Mesendoderm (in vitro differentiated cells): ENCODE measurements around the gene HSD11B1L.

Experiments used
- DNase-seq: peaks from one replicate; pipeline ENCODE4 v3.0.0; 2013
- H2AK5ac ChIP-seq: 2 replicates; pipeline ENCODE4 v1.6.1; 2013; ENCODE audit warnings: low read length, inconsistent platforms
- H2BK120ac ChIP-seq: 2 replicates; pipeline ENCODE4 v1.6.1; 2013; ENCODE audit warnings: low read depth, mild to moderate bottlenecking, low read length, moderate library complexity, mixed read lengths
- H2BK15ac ChIP-seq: replicated peaks from 2 replicates; pipeline ENCODE4 v1.6.1; 2013; ENCODE audit warnings: low read depth, mild to moderate bottlenecking, moderate library complexity
- H2BK5ac ChIP-seq: 2 replicates; pipeline ENCODE4 v1.6.1; 2013; ENCODE audit warnings: low read length, inconsistent platforms
- H3K18ac ChIP-seq: 2 replicates; pipeline ENCODE4 v1.6.1; 2013; ENCODE audit warnings: mild to moderate bottlenecking, low read length, mixed read lengths
- H3K23ac ChIP-seq: one replicate; pipeline ENCODE4 v1.6.1; 2013; ENCODE audit warnings: low read length
- H3K27ac ChIP-seq: 2 replicates; pipeline ENCODE4 v1.5.1; 2013; ENCODE audit warnings: low read depth, mild to moderate bottlenecking, inconsistent platforms, low read length, moderate library complexity
- H3K27me3 ChIP-seq: 2 replicates; pipeline ENCODE4 v1.6.1; 2013; ENCODE audit warnings: low read length, control low read depth, mild to moderate bottlenecking, inconsistent platforms; ENCODE audit not compliant: insufficient read depth, poor library complexity
- H3K36me3 ChIP-seq: 2 replicates; pipeline ENCODE4 v1.6.1; 2013; ENCODE audit warnings: low read length, inconsistent platforms; ENCODE audit not compliant: control insufficient read depth, insufficient read depth
- H3K4ac ChIP-seq: one replicate; pipeline ENCODE4 v1.6.1; 2013; ENCODE audit warnings: low read depth, mild to moderate bottlenecking, low read length, moderate library complexity
- H3K4me1 ChIP-seq: 2 replicates; pipeline ENCODE4 v1.6.1; 2013; ENCODE audit warnings: low read depth, low read length, inconsistent platforms; ENCODE audit not compliant: control insufficient read depth
- H3K4me2 ChIP-seq: 2 replicates; pipeline ENCODE4 v1.6.1; 2013; ENCODE audit warnings: low read length
- H3K4me3 ChIP-seq: 2 replicates; pipeline ENCODE4 v1.5.1; 2013; ENCODE audit warnings: mild to moderate bottlenecking, low read length
- H3K56ac ChIP-seq: one replicate; pipeline ENCODE4 v1.6.1; 2013; ENCODE audit warnings: low read length
- H3K79me1 ChIP-seq: 2 replicates; pipeline ENCODE4 v1.6.1; 2013; ENCODE audit warnings: low read length, inconsistent platforms
- H3K79me2 ChIP-seq: 2 replicates; pipeline ENCODE4 v1.6.1; 2013; ENCODE audit warnings: mild to moderate bottlenecking, low read length; ENCODE audit not compliant: control insufficient read depth, insufficient read depth
- H3K9ac ChIP-seq: 2 replicates; pipeline ENCODE4 v1.6.1; 2013; ENCODE audit warnings: low read length, inconsistent platforms
- H4K5ac ChIP-seq: one replicate; pipeline ENCODE4 v1.6.1; 2013; ENCODE audit warnings: low read length
- H4K8ac ChIP-seq: one replicate; pipeline ENCODE4 v1.6.1; 2013; ENCODE audit warnings: low read depth, mild to moderate bottlenecking, control low read depth, low read length, moderate library complexity
- WGBS: extraction: QIAGEN DNeasy Blood & Tissue Kit; methylation state at CpG from one replicate; pipeline ENCODE4 v1.1.7; 2013; ENCODE audit warnings: low lambda C conversion rate, missing lambda C conversion rate; ENCODE audit not compliant: insufficient coverage; ENCODE audit errors: extremely low coverage; 5-methylcytosine and 5-hydroxymethylcytosine counted together

HSD11B1L gene

DNA sequence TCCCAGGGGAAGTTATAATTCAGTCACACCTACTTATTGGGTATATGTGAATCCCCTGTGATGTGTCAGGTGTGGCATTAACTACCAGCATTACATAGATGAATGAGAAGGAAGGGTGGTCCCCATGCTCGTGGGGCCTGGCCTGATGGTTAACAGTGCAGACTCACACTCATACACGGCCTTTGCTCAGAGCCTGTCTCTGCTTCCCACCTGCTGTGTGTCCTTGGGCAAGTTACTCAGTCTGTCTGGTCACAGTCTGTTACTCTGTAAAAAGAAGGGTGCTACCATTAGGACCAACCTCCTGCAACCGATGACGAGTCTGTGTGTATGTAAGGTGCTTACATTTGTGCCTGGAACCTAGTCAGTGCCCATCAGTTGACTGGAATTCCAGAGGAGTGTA lies 34.1 kb upstream of the HSD11B1L start:
- Histone ChIP-seq H2BK5ac (no peak overlapping the region), H2BK120ac (no peak overlapping the region), H2AK5ac (no peak overlapping the region), H3K56ac (no peak overlapping the region), H3K27ac (no peak overlapping the region), H3K4me3 (no peak overlapping the region), H4K8ac (no peak overlapping the region), H3K9ac (no peak overlapping the region), H3K27me3 (no peaks in the 10 kb centered on the region), H3K23ac (no peak overlapping the region), H3K4me1 (no peaks in the 10 kb centered on the region), H3K79me1 (peaks cover 24% of the 10 kb centered on the region), H4K5ac (no peak overlapping the region), H3K36me3 (peaks cover 39% of the 10 kb centered on the region), H3K4me2 (no peak overlapping the region), H2BK15ac (no peak overlapping the region), H3K4ac (no peak overlapping the region), H3K79me2 (peaks cover 30% of the 10 kb centered on the region), H3K18ac (no peak overlapping the region)
- DNase-seq, result no peak
- WGBS, result no CpG with 5 or more reads among the region's 4 CpGs

DNA sequence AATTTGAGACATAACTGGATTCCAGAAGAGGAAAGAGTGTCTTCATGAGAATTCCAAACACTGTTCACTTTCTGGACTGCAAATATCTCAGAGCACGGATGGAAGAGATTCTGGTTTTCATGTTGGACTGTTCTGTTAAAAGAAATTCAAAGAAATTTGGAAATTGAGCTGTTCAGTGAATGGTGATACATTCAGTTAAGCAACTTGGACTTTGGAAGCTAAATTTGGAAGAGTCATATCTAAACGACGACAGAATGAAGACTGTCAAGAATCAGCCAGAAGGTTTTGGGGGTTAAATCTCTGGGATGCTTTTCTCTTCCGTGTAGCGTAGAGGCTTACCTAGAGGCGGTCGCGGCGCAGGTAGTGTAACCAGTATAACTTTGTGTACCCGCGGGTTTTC lies 32.4 kb upstream of the HSD11B1L start:
- no peak overlapping the region for H3K56ac ChIP-seq
- no peak overlapping the region for H4K5ac ChIP-seq
- peaks cover 34% of the 10 kb centered on the region for H3K36me3 ChIP-seq
- no peak overlapping the region for H3K9ac ChIP-seq
- H3K79me2 ChIP-seq, result peaks cover 17% of the 10 kb centered on the region
- H3K4me3 ChIP-seq, result no peak overlapping the region
- no peak overlapping the region for H2BK120ac ChIP-seq
- no peak overlapping the region for H3K18ac ChIP-seq
- no peak overlapping the region for H3K27ac ChIP-seq
- H3K23ac ChIP-seq, result no peak overlapping the region
- H3K79me1 ChIP-seq, result peaks cover 18% of the 10 kb centered on the region
- H2BK15ac ChIP-seq, result no peak overlapping the region
- H3K4me1 ChIP-seq, result no peaks in the 10 kb centered on the region
- no peak overlapping the region for H4K8ac ChIP-seq
- H3K4me2 ChIP-seq, result no peak overlapping the region
- no peak overlapping the region for H3K4ac ChIP-seq
- no CpG with 5 or more reads among the region's 11 CpGs for WGBS
- no peak overlapping the region for H2BK5ac ChIP-seq
- H2AK5ac ChIP-seq, result no peak overlapping the region
- no peak for DNase-seq
- H3K27me3 ChIP-seq, result no peaks in the 10 kb centered on the region

GRCh38 chr19:5651361-5651760 lies 29.5 kb upstream of the HSD11B1L start:
- Histone ChIP-seq H2BK5ac (no peak overlapping the region), H3K9ac (no peak overlapping the region), H3K23ac (no peak overlapping the region), H3K4me3 (no peak overlapping the region), H3K27me3 (no peaks in the 10 kb centered on the region), H3K79me1 (peaks cover 8% of the 10 kb centered on the region), H3K18ac (no peak overlapping the region), H3K79me2 (peaks cover 3% of the 10 kb centered on the region), H2BK120ac (no peak overlapping the region), H3K4ac (no peak overlapping the region), H3K36me3 (peaks cover 34% of the 10 kb centered on the region), H3K4me2 (no peak overlapping the region), H3K56ac (no peak overlapping the region), H2AK5ac (no peak overlapping the region), H4K8ac (no peak overlapping the region), H3K4me1 (no peaks in the 10 kb centered on the region), H2BK15ac (no peak overlapping the region), H4K5ac (no peak overlapping the region), H3K27ac (no peak overlapping the region)
- no CpG with 5 or more reads among the region's 5 CpGs for WGBS
- DNase-seq, result peak; percentile 15

GRCh38 chr19:5652261-5652660 lies 28.6 kb upstream of the HSD11B1L start:
- no peak overlapping the region for H4K5ac ChIP-seq
- H3K4me2 ChIP-seq, result no peak overlapping the region
- no peak overlapping the region for H3K27ac ChIP-seq
- H2BK5ac ChIP-seq, result no peak overlapping the region
- H4K8ac ChIP-seq, result no peak overlapping the region
- H3K18ac ChIP-seq, result no peak overlapping the region
- H3K23ac ChIP-seq, result no peak overlapping the region
- peaks cover 28% of the 10 kb centered on the region for H3K36me3 ChIP-seq
- H2BK120ac ChIP-seq, result no peak overlapping the region
- H3K4me3 ChIP-seq, result no peak overlapping the region
- no peak overlapping the region for H3K56ac ChIP-seq
- H3K9ac ChIP-seq, result no peak overlapping the region
- H3K4ac ChIP-seq, result no peak overlapping the region
- no peaks in the 10 kb centered on the region for H3K79me2 ChIP-seq
- no CpG with 5 or more reads among the region's 10 CpGs for WGBS
- no peak overlapping the region for H2AK5ac ChIP-seq
- H3K79me1 ChIP-seq, result no peaks in the 10 kb centered on the region
- no peaks in the 10 kb centered on the region for H3K27me3 ChIP-seq
- H2BK15ac ChIP-seq, result no peak overlapping the region
- H3K4me1 ChIP-seq, result no peaks in the 10 kb centered on the region
- DNase-seq, result no peak

DNA sequence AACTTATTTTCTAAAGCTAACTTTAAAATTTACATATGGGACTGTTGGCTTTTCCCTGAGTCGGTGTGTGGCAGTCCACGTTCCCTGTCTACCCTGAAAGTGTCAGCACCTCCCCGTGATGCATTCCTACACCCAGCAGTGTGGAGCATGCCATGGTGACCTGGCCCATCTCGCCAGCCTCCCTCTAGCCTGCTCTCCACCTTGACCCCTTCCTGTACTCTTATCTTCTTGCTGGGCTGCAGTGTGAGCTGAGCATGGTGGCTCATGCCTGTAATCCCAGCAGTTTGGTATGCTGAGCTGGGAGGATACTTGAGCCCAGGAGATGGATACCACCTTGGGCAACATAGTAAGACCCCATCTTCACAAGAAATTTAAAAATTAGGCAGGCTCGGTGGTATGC lies 25.9 kb upstream of the HSD11B1L start:
- no peak overlapping the region for H2BK15ac ChIP-seq
- no CpG with 5 or more reads among the region's 5 CpGs for WGBS

DNA sequence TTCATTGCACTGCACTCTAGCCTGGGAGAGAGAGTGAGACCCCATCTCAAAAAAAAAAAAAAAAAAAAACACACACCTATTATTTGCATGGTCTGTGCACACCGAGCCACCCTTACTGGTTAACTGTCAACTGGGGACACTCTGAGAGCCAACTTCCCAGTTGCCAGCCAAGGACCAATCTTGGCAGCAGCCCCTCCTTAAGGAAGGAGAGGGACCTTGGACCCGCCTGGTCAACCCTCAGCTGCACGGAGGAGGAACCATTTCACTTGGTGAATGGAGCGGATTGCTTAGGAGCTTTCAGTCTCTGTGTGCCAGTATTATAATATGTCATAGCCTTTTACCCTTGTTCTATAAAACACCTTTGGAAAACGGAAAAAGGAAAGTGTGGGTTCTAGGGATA lies 25.4 kb upstream of the HSD11B1L start:
- Histone ChIP-seq H3K27me3 (no peaks in the 10 kb centered on the region), H3K79me2 (no peaks in the 10 kb centered on the region), H2BK120ac (no peak overlapping the region), H3K36me3 (peaks cover 23% of the 10 kb centered on the region), H3K4me3 (no peak overlapping the region), H3K4ac (no peak overlapping the region), H4K5ac (no peak overlapping the region), H3K9ac (no peak overlapping the region), H4K8ac (no peak overlapping the region), H2AK5ac (no peak overlapping the region), H3K18ac (no peak overlapping the region), H3K4me1 (no peaks in the 10 kb centered on the region), H3K56ac (no peak overlapping the region), H3K27ac (no peak overlapping the region), H3K79me1 (no peaks in the 10 kb centered on the region), H2BK15ac (no peak overlapping the region), H3K4me2 (no peak overlapping the region), H2BK5ac (no peak overlapping the region), H3K23ac (no peak overlapping the region)
- no peak for DNase-seq
- no CpG with 5 or more reads among the region's 5 CpGs for WGBS

More for the DNA sequence above, 25.9 kb upstream of the HSD11B1L start:
- Histone ChIP-seq H3K56ac (no peak overlapping the region), H2BK120ac (no peak overlapping the region), H3K27ac (no peak overlapping the region), H3K79me2 (no peaks in the 10 kb centered on the region), H3K4me2 (no peak overlapping the region), H3K4me1 (no peaks in the 10 kb centered on the region), H4K5ac (no peak overlapping the region), H3K18ac (no peak overlapping the region), H2AK5ac (no peak overlapping the region), H3K4ac (no peak overlapping the region), H3K4me3 (no peak overlapping the region), H3K27me3 (no peaks in the 10 kb centered on the region), H3K23ac (no peak overlapping the region), H2BK5ac (no peak overlapping the region), H4K8ac (no peak overlapping the region), H3K79me1 (no peaks in the 10 kb centered on the region), H3K36me3 (peaks cover 23% of the 10 kb centered on the region), H3K9ac (no peak overlapping the region)
- DNase-seq, result no peak
